ENCODE measurements around the gene METTL16. TPM values are rescaled to one million over a fixed set of nuclear protein-coding genes. Genes with fewer than 3 reads are reported as not detected.

METTL16 gene
- total and polyA plus RNA-seq, 2 of the 8 experiments (the other 6 are each of a cell fraction or from before 2014, with no cell fraction given) = 22.8 to 59.4 TPM

DNA sequence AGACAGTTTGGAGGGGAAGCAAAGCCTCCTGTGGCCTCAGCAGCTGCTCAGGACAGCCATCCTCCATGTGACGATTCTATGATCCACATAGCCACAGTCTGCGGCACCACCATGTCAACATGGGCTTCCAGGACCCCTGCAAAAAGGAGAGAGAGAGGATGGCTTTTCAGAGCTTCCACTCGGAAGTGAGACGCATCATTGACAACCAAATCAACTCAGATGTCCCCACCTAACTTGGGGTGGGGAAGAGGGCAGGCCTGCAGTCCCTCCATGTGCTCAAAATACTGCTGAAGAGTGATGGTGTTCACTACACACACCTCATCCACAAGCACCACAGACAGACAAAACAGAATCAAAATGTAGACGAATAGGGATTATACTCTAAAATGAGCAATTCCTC is 5.9 kb upstream of the METTL16 start (continued):
- TF ChIP-seq CHD7 (IDR thresholded peaks at IDR 0.05; ENCODE audit: insufficient replicate concordance, low read length) = no peak
- no peak for TF ChIP-seq POLR2AphosphoS5 (IDR thresholded peaks at IDR 0.05; ENCODE audit: low read depth, low read length)
- TF ChIP-seq POU5F1 (IDR thresholded peaks at IDR 0.05; ENCODE audit: low read depth, low read length) = no peak
- no peak for TF ChIP-seq EGR1 (IDR thresholded peaks at IDR 0.05; ENCODE audit: borderline replicate concordance, low read depth, low read length)
- TF ChIP-seq SIN3A (conservative IDR thresholded peaks at IDR 0.05 in 1 of 2, IDR thresholded peaks at IDR 0.05 in 1 of 2; ENCODE audit: low read depth in 1 of 2, low read length in 2 of 2) = no peak
- TF ChIP-seq TCF12 (IDR thresholded peaks at IDR 0.05; ENCODE audit: low read depth, low read length) = no peak
- no peak for TF ChIP-seq CTBP2 (IDR thresholded peaks at IDR 0.05; ENCODE audit: borderline replicate concordance, insufficient read depth, insufficient read length, low read length)
- TF ChIP-seq BCL11A (IDR thresholded peaks at IDR 0.05; ENCODE audit: low read depth in 2 of 2, low read length in 2 of 2) = no peak
